KMS-11 (cell line): ENCODE results near the gene TWNK.
"Not testable (repeated sequence)": the region's sequence is repeated elsewhere in the genome, so short reads cannot be mapped to it uniquely, and the experiment has no call there.

Experiments
- H2AFZ ChIP-seq: fragments of 200-600 bp; sonication (generic); 2 replicates; pipeline ENCODE4 v1.6.1; 2016; ENCODE audit warnings: antibody characterized with exemption, mixed run types, low read depth
- H3K27ac ChIP-seq: fragments of 200-600 bp; sonication (generic); 2 replicates; pipeline ENCODE4 v1.6.1; 2016; ENCODE audit warnings: mild to moderate bottlenecking, mixed run types
- H3K27me3 ChIP-seq: fragments of 200-600 bp; sonication (generic); 2 replicates; pipeline ENCODE4 v1.6.1; 2017; ENCODE audit warnings: mild to moderate bottlenecking, low read depth, mixed run types, moderate library complexity; ENCODE audit not compliant: insufficient read depth
- H3K36me3 ChIP-seq: fragments of 200-600 bp; sonication (generic); 2 replicates; pipeline ENCODE4 v1.6.1; 2017; ENCODE audit warnings: mild to moderate bottlenecking, mixed run types; ENCODE audit not compliant: insufficient read depth
- H3K4me1 ChIP-seq: fragments of 200-600 bp; sonication (generic); 2 replicates; pipeline ENCODE4 v1.6.1; 2016; ENCODE audit warnings: mild to moderate bottlenecking, low read depth, mixed run types; ENCODE audit not compliant: poor library complexity, severe bottlenecking
- H3K4me2 ChIP-seq: fragments of 200-600 bp; sonication (generic); 2 replicates; pipeline ENCODE4 v1.7.0; 2016; ENCODE audit warnings: mild to moderate bottlenecking, mixed run types
- H3K4me3 ChIP-seq: fragments of 200-600 bp; sonication (generic); IDR thresholded peaks from 2 replicates; pipeline ENCODE4 v1.6.1; 2017; ENCODE audit warnings: low read depth, low read length, mixed read lengths; ENCODE audit not compliant: insufficient read depth
- H3K79me2 ChIP-seq: fragments of 200-600 bp; sonication (generic); 2 replicates; pipeline ENCODE4 v1.6.1; 2016; ENCODE audit warnings: low read depth, mixed run types; ENCODE audit not compliant: insufficient read depth
- H3K9ac ChIP-seq: fragments of 200-600 bp; sonication (generic); 2 replicates; pipeline ENCODE4 v1.6.1; 2016; ENCODE audit warnings: mild to moderate bottlenecking, mixed run types
- H4K20me1 ChIP-seq: fragments of 200-600 bp; sonication (generic); 2 replicates; pipeline ENCODE4 v1.6.1; 2016; ENCODE audit warnings: mild to moderate bottlenecking, mixed run types; ENCODE audit not compliant: insufficient read depth
- CTCF ChIP-seq: fragments of 200-600 bp; sonication (generic); conservative IDR thresholded peaks from 2 replicates; pipeline ENCODE4 v1.6.1; 2017; ENCODE audit warnings: low read depth, mild to moderate bottlenecking, antibody characterized with exemption, low read length, moderate library complexity, mixed read lengths

Gene TWNK

GRCh38 chr10:101033276-101033675 is 45.9 kb downstream of the TWNK start:
- TF ChIP-seq CTCF, result no peak
- Histone ChIP-seq H4K20me1 (no peaks in the 10 kb centered on the region), H3K9ac (no peak overlapping the region), H3K4me3 (no peak overlapping the region), H3K27me3 (peaks cover 12% of the 10 kb centered on the region; the same call in 1 of the 2 replicates), H3K4me2 (no peak overlapping the region), H2AFZ (no peak overlapping the region), H3K4me1 (no peaks in the 10 kb centered on the region), H3K27ac (no peak overlapping the region), H3K79me2 (no peaks in the 10 kb centered on the region), H3K36me3 (no peaks in the 10 kb centered on the region)

GRCh38 chr10:101034404-101034803 is 47.1 kb downstream of the TWNK start:
- not testable (repeated sequence) for H2AFZ ChIP-seq, H3K4me3 ChIP-seq, H3K36me3 ChIP-seq, H3K9ac ChIP-seq, H3K4me2 ChIP-seq, H4K20me1 ChIP-seq, H3K27ac ChIP-seq, H3K79me2 ChIP-seq, H3K27me3 ChIP-seq, H3K4me1 ChIP-seq

- H3K36me3 ChIP-seq, result no peaks in the 10 kb centered on the region
- no peaks in the 10 kb centered on the region for H4K20me1 ChIP-seq
- no peak overlapping the region for H3K9ac ChIP-seq
- H3K27ac ChIP-seq, result no peak overlapping the region
- no peak for TF ChIP-seq CTCF
- H2AFZ ChIP-seq, result no peak overlapping the region
- no peak overlapping the region for H3K4me2 ChIP-seq
- H3K27me3 ChIP-seq, result peaks cover 5% of the 10 kb centered on the region; the same call in 1 of the 2 replicates
- H3K79me2 ChIP-seq, result no peaks in the 10 kb centered on the region
- no peak overlapping the region for H3K4me3 ChIP-seq
- no peaks in the 10 kb centered on the region for H3K4me1 ChIP-seq
Measured at GRCh38 chr10:101035314-101035713, 48.0 kb downstream of the TWNK start.

GRCh38 chr10:101035916-101036702 is 48.8 kb downstream of the TWNK start:
- no peak overlapping the region for H3K27ac ChIP-seq
- H3K9ac ChIP-seq, result no peak overlapping the region
- no peaks in the 10 kb centered on the region for H3K36me3 ChIP-seq
- TF ChIP-seq CTCF, result no peak
- H3K79me2 ChIP-seq, result no peaks in the 10 kb centered on the region
- no peaks in the 10 kb centered on the region for H4K20me1 ChIP-seq
- peaks cover 2% of the 10 kb centered on the region; the same call in 1 of the 2 replicates for H3K27me3 ChIP-seq
- peaks cover 2% of the 10 kb centered on the region for H3K4me1 ChIP-seq
- H3K4me2 ChIP-seq, result no peak overlapping the region
- H2AFZ ChIP-seq, result no peak overlapping the region
- no peak overlapping the region for H3K4me3 ChIP-seq

GRCh38 chr10:101036726-101037125 is 49.4 kb downstream of the TWNK start:
- Histone ChIP-seq H3K27me3 (peaks cover 2% of the 10 kb centered on the region; the same call in 1 of the 2 replicates), H4K20me1 (no peaks in the 10 kb centered on the region), H3K9ac (no peak overlapping the region), H3K4me1 (peaks cover 7% of the 10 kb centered on the region), H2AFZ (no peak overlapping the region), H3K4me3 (no peak overlapping the region), H3K27ac (no peak overlapping the region), H3K36me3 (no peaks in the 10 kb centered on the region), H3K79me2 (no peaks in the 10 kb centered on the region), H3K4me2 (no peak overlapping the region)
- TF ChIP-seq CTCF, result no peak
